HepG2 (cell line): Measurements from ENCODE around the gene KRT4. TPM values are rescaled to one million over a fixed set of nuclear protein-coding genes. Genes with fewer than 3 reads are reported as not detected.

Source experiments
- ATAC-seq: fragments of 200-7000 bp; cut with Tn5 transposase; 3 replicates; pipeline ENCODE4 v1.9.1; 2020; ENCODE audit warnings: mild to moderate bottlenecking, moderate library complexity
- BruUV-seq: library from RNA; stranded (reverse); fragments of 400-500 nt; replicated peaks from 2 replicates; lab custom pipeline; 2021; lab: Mats Ljungman, UMichigan
- CTCF ChIA-PET: fragments of 300-600 bp; formaldehyde crosslinking; extraction: SDS; loops from one replicate; lab custom pipeline; 2021; ENCODE audit warnings: low total read pairs, inconsistent platforms, low intra/inter-chr PET ratio; lab: Yijun Ruan, JAX
- POLR2A ChIA-PET: fragments of 350-600 bp; sonication (Branson Sonifier 250); formaldehyde crosslinking; loops from one replicate; lab custom pipeline; 2020; ENCODE audit warnings: antibody characterized with exemption, inconsistent platforms; lab: Yijun Ruan, JAX
- DNase-seq: peaks from one replicate; pipeline ENCODE4 v3.0.0-alpha.2; 2015; ENCODE audit warnings: low spot score
- FAIRE-seq: peaks from 3 replicates; lab custom pipeline; 2011; peaks lifted over from hg19 to GRCh38; lab: Jason Lieb, UNC
- H2AFZ ChIP-seq: one replicate; pipeline ENCODE4 v1.6.1; 2011; ENCODE audit warnings: low read length, inconsistent platforms
- H3K27ac ChIP-seq: fragments of 300-600 bp; 3 replicates; pipeline ENCODE4 v1.8.0; 2011; ENCODE audit warnings: mixed run types, mild to moderate bottlenecking, mixed read lengths, low read length, inconsistent platforms; ENCODE audit not compliant: insufficient read depth; ENCODE audit errors: extremely low read length
- H3K27me3 ChIP-seq, 2 experiments: fragments of 200-600 bp in 1 of 2; 2 replicates in 1 of 2; 3 replicates in 1 of 2; pipeline versions ENCODE4 v1.6.0 to v1.8.0; 2011; ENCODE audit warnings: low read length in 2 of 2, mild to moderate bottlenecking in 2 of 2, moderate library complexity in 2 of 2, inconsistent platforms in 1 of 2; ENCODE audit not compliant: insufficient read depth in 2 of 2, control insufficient read depth in 1 of 2
- H3K36me3 ChIP-seq, 2 experiments: fragments of 200-600 bp in 1 of 2; replicated peaks in 1 of 2; 2 replicates in 1 of 2; 3 replicates in 1 of 2; pipeline versions ENCODE4 v1.5.1 to v1.8.0; 2011; ENCODE audit warnings: low read length in 2 of 2, inconsistent platforms in 1 of 2; ENCODE audit not compliant: insufficient read depth in 2 of 2, control insufficient read depth in 1 of 2
- H3K4me1 ChIP-seq: 2 replicates; pipeline ENCODE4 v1.5.1; 2012; ENCODE audit warnings: low read length, inconsistent platforms; ENCODE audit not compliant: insufficient read depth
- H3K4me2 ChIP-seq: 2 replicates; pipeline ENCODE4 v1.6.0; 2011; ENCODE audit warnings: low read depth, low read length, inconsistent platforms
- H3K4me3 ChIP-seq, 3 experiments: fragments of 200-600 bp in 1 of 3; sonication (generic), shearing (Covaris generic) in 1 of 3; replicated peaks in 1 of 3; 2 replicates each; pipeline ENCODE4 v1.5.1; 2011 to 2016; ENCODE audit warnings: low read length in 3 of 3, inconsistent platforms in 2 of 3, low read depth in 2 of 3, mild to moderate bottlenecking in 2 of 3, control low read depth in 1 of 3, mixed read lengths in 1 of 3; ENCODE audit not compliant: insufficient read depth in 1 of 3
- H3K79me2 ChIP-seq: one replicate; pipeline ENCODE4 v1.6.1; 2011; ENCODE audit warnings: low read length, inconsistent platforms; ENCODE audit not compliant: insufficient read depth
- H3K9ac ChIP-seq: 2 replicates; pipeline ENCODE4 v1.6.0; 2011; ENCODE audit warnings: mild to moderate bottlenecking, low read depth, low read length, inconsistent platforms; ENCODE audit not compliant: insufficient read depth
- H3K9me3 ChIP-seq: 2 replicates; pipeline ENCODE4 v1.5.1; 2012; ENCODE audit warnings: mild to moderate bottlenecking, low read length
- H4K20me1 ChIP-seq: 2 replicates; pipeline ENCODE4 v1.6.0; 2011; ENCODE audit warnings: inconsistent platforms, mild to moderate bottlenecking, low read length, moderate library complexity; ENCODE audit not compliant: insufficient read depth
- AHR ChIP-seq: IDR thresholded peaks from 2 replicates; pipeline ENCODE4 v1.6.1; 2018; ENCODE audit warnings: missing genetic modification reagents, missing compliant biosample characterization
- TCF12 ChIP-seq, 2 experiments: fragments of 450-650 bp in 1 of 2; sonication (generic) in 1 of 2; formaldehyde crosslinking in 1 of 2; IDR thresholded peaks; 2 replicates each; pipeline versions ENCODE4 v1.6.1 to v1.8.0; 2017 to 2022; ENCODE audit warnings: antibody characterized with exemption in 1 of 2, mild to moderate bottlenecking in 1 of 2, missing genetic modification reagents in 1 of 2, moderate library complexity in 1 of 2
- ZNF263 ChIP-seq: sonication (generic); formaldehyde crosslinking; IDR thresholded peaks from 2 replicates; pipeline ENCODE4 v1.4.0; 2020; ENCODE audit warnings: missing genetic modification reagents
- ZNF34 ChIP-seq: sonication (generic); formaldehyde crosslinking; IDR thresholded peaks from 2 replicates; pipeline ENCODE4 v1.4.0; 2020; ENCODE audit warnings: mild to moderate bottlenecking, missing genetic modification reagents, borderline replicate concordance
- ZNF451 ChIP-seq: sonication (generic); formaldehyde crosslinking; IDR thresholded peaks from 2 replicates; pipeline ENCODE4 v1.5.0; 2020; ENCODE audit warnings: mild to moderate bottlenecking, missing genetic modification reagents
- ZNF549 ChIP-seq: sonication (generic); formaldehyde crosslinking; IDR thresholded peaks from 2 replicates; pipeline ENCODE4 v1.5.0; 2020; ENCODE audit warnings: missing genetic modification reagents
- WGBS: methylation state at CpG from one replicate; pipeline ENCODE4 v1.1.6; 2017; ENCODE audit warnings: low lambda C conversion rate; 5-methylcytosine and 5-hydroxymethylcytosine counted together
- in situ Hi-C: cut with HindIII; loops from 2 replicates; pipeline ENCODE4 v1.10.0; 2017; ENCODE audit warnings: low pct_unique_long_range_greater_than_20kb; ENCODE audit not compliant: extremely low pct_ligation_motif_present
- intact Hi-C: fragments of 100-400 bp; cut with micrococcal nuclease; formaldehyde crosslinking; loops from one replicate; pipeline ENCODE4 v1.10.0; 2022; ENCODE audit not compliant: unreplicated experiment
- polyA plus RNA-seq, 8 experiments: library from polyadenylated mRNA; depleted of rRNA in 3 of 8; stranded (reverse) in 7 of 8; unstranded in 1 of 8; fragments of >200 nt; fragmentation: Illumina TruSeq in 4 of 8; extraction: Trizol in 4 of 8; gene quantifications; 2 replicates each; pipeline versions ENCODE4 v1.2.1 to v1.2.3, GENCODE V29; 2011 to 2016; ENCODE audit warnings: low read depth in 4 of 8, missing spikeins in 1 of 8, mixed read lengths in 1 of 8; ENCODE audit not compliant: insufficient read depth in 1 of 8
- total RNA-seq, 5 experiments: library from RNA; depleted of rRNA; stranded (reverse); fragments of >200 nt; fragmentation: Illumina TruSeq; extraction: Trizol; gene quantifications; 2 replicates each; pipeline ENCODE4 v1.2.3, GENCODE V29; 2016; ENCODE audit warnings: low read depth in 1 of 5

Gene KRT4
- total and polyA plus RNA-seq, 2 of the 13 experiments (the other 11 are each of a cell fraction or from before 2014, with no cell fraction given), result not detected

GRCh38 chr12:52788876-52789636 is 24.9 kb downstream of the KRT4 start:
- Histone ChIP-seq H3K4me3 (no peak overlapping the region), H3K27me3 (peaks cover 4 to 52% of the 10 kb centered on the region in 2 experiments; a peak in 3 of 5 replicates), H3K79me2 (no peaks in the 10 kb centered on the region), H3K9me3 (no peaks in the 10 kb centered on the region), H2AFZ (no peak overlapping the region), H3K27ac (no peak overlapping the region), H3K36me3 (no peaks in the 10 kb centered on the region), H3K4me2 (no peak overlapping the region), H3K9ac (no peak overlapping the region), H4K20me1 (no peaks in the 10 kb centered on the region), H3K4me1 (no peaks in the 10 kb centered on the region)
- TF ChIP-seq TCF12 (IDR thresholded peaks at IDR 0.05), result no peak
- TF ChIP-seq TCF12 (CRISPR knock-in tag; IDR thresholded peaks at IDR 0.05), result no peak
- 47% methylated on average over 11 of the region's 11 CpGs for WGBS
- ATAC-seq (no peak), DNase-seq (no peak), FAIRE-seq (no peak)
- no TSS peak for BruUV-seq
- intact Hi-C loops, result no loop called here
- ChIA-PET CTCF (no interaction called here), POLR2A (no interaction called here)
- in situ Hi-C loops, result no loop called here

- no peak for ATAC-seq
Measured at GRCh38 chr12:52788192-52788875, 25.6 kb downstream of the KRT4 start.

More at GRCh38 chr12:52788192-52788875, 25.6 kb downstream of the KRT4 start:
- H3K27me3 ChIP-seq, result peaks cover 4 to 52% of the 10 kb centered on the region in 2 experiments; a peak in 3 of 5 replicates
- no peaks in the 10 kb centered on the region for H4K20me1 ChIP-seq
- CTCF ChIA-PET, result no interaction called here
- no TSS peak for BruUV-seq
- WGBS, result 16% methylated on average over 6 of the region's 6 CpGs
- H3K27ac ChIP-seq, result no peak overlapping the region
- H3K4me2 ChIP-seq, result no peak overlapping the region
- no peak for DNase-seq
- no peaks in the 10 kb centered on the region for H3K4me1 ChIP-seq
- H2AFZ ChIP-seq, result no peak overlapping the region
- no peak overlapping the region for H3K9ac ChIP-seq
- TF ChIP-seq ZNF549 (CRISPR knock-in tag) (no peak), ZNF451 (CRISPR knock-in tag) (no peak), ZNF263 (CRISPR knock-in tag) (no peak), AHR (CRISPR knock-in tag) (no peak), ZNF34 (CRISPR knock-in tag) (no peak)
- no peaks in the 10 kb centered on the region for H3K36me3 ChIP-seq
- POLR2A ChIA-PET, result no interaction called here
- no peak overlapping the region for H3K4me3 ChIP-seq
- H3K79me2 ChIP-seq, result no peaks in the 10 kb centered on the region
- no peaks in the 10 kb centered on the region for H3K9me3 ChIP-seq
- intact Hi-C loops, result no loop called here
- no peak for FAIRE-seq
- in situ Hi-C loops, result no loop called here
